Stomach (tissue), 9 donors: ENCODE results near the gene ZBTB17. TPM values are rescaled to one million over a fixed set of nuclear protein-coding genes. Genes with fewer than 3 reads are reported as not detected.

Experiments used
- DNase-seq, 2 donors: peaks; one replicate each; pipeline versions ENCODE4 v3.0.0 to v3.0.0-alpha.2; 2013 to 2019
- H3K27ac ChIP-seq, 5 donors: fragments of 200-600 bp in 4 of 5; sonication (generic) in 4 of 5; one replicate each; pipeline ENCODE4 v1.5.1; 2013 to 2019; ENCODE audit warnings: mild to moderate bottlenecking in 1 of 5, moderate library complexity in 1 of 5
- H3K27me3 ChIP-seq, 3 donors: fragments of 200-600 bp; sonication (generic); one replicate each; pipeline ENCODE4 v1.5.1; 2017 to 2019; ENCODE audit warnings: mixed run types in 1 of 3
- H3K36me3 ChIP-seq, 4 donors: fragments of 200-600 bp; sonication (generic); 1 replicate in 3 of 4; 2 replicates in 1 of 4; pipeline ENCODE4 v1.5.1; 2016 to 2019
- H3K4me1 ChIP-seq, 4 donors: fragments of 200-600 bp; sonication (generic); one replicate each; pipeline ENCODE4 v1.5.1; 2016 to 2019
- H3K4me3 ChIP-seq, 4 donors: fragments of 200-600 bp; sonication (generic) in 3 of 4; one replicate each; pipeline ENCODE4 v1.5.1; 2016 to 2019; ENCODE audit warnings: mild to moderate bottlenecking in 1 of 4
- H3K9me3 ChIP-seq, 4 donors: fragments of 200-600 bp; sonication (generic); one replicate each; pipeline ENCODE4 v1.5.1; 2016 to 2019
- CTCF ChIP-seq, 7 experiments: fragments of 450-650 bp in 4 of 7; fragments of 200-600 bp in 3 of 7; sonication (generic) in 3 of 7; IDR thresholded peaks; one replicate each; pipeline ENCODE4 v1.5.1; 2016 to 2019; ENCODE audit warnings: antibody characterized with exemption in 7 of 7, control low read depth in 2 of 7, mild to moderate bottlenecking in 1 of 7
- EP300 ChIP-seq: sonication (generic); formaldehyde crosslinking; IDR thresholded peaks from one replicate; pipeline ENCODE4 v1.6.1; 2017; ENCODE audit warnings: antibody characterized with exemption
- POLR2A ChIP-seq, 4 donors: fragments of 450-650 bp; IDR thresholded peaks; one replicate each; pipeline ENCODE4 v1.6.1; 2016; ENCODE audit warnings: antibody characterized with exemption in 4 of 4, control low read depth in 2 of 4, mild to moderate bottlenecking in 1 of 4, moderate library complexity in 1 of 4
- POLR2AphosphoS5 ChIP-seq, 3 donors: sonication (generic); formaldehyde crosslinking; IDR thresholded peaks; one replicate each; pipeline ENCODE4 v1.6.1; 2016; ENCODE audit warnings: antibody characterized with exemption in 3 of 3
- WGBS, 5 donors: extraction: QIAGEN DNeasy Blood & Tissue Kit in 3 of 5; methylation state at CpG; one replicate each; pipeline versions ENCODE4 v1.1.5 to v1.1.7; 2013 to 2018; 5-methylcytosine and 5-hydroxymethylcytosine counted together
- intact Hi-C: fragments of 100-400 bp; cut with DNase I; formaldehyde crosslinking; loops from one replicate; pipeline ENCODE4 v1.15.1; 2023; ENCODE audit warnings: low total_unique reads
- polyA plus RNA-seq, 3 donors: library from polyadenylated mRNA; stranded (reverse); fragments of 200-250 nt; gene quantifications; one replicate each; pipeline ENCODE4 v1.2.3, GENCODE V29; 2013
- total RNA-seq, 5 donors: library from RNA; depleted of rRNA; stranded (reverse); fragments of >200 nt; gene quantifications; one replicate each; pipeline versions ENCODE4 v1.1.0 to v1.2.3, GENCODE V29; 2014 to 2016
- donor health status: healthy with polysubstance abuse.
- donor health status: Bipolar disorder and iron deficiency.
- donor health status: healthy.

ZBTB17 gene
- total and polyA plus RNA-seq, 8 donors, result 13.0 to 136 (median 46.5) TPM

- Histone ChIP-seq H3K9me3 (no peaks in the 10 kb centered on the region), H3K27me3 (no peaks in the 10 kb centered on the region), H3K27ac (peak overlapping the region in 4 of 5 donors; percentile 26 to 86 (median 53)), H3K36me3 (peaks cover 0 to 14% (median 7%) of the 10 kb centered on the region in 4 donors), H3K4me3 (no peak overlapping the region), H3K4me1 (peaks cover 51 to 90% (median 70%) of the 10 kb centered on the region in 4 donors)
- TF ChIP-seq EP300 (no peak), POLR2AphosphoS5 (IDR thresholded peaks at IDR 0.05) (no peak), CTCF (IDR thresholded peaks at IDR 0.05) (no peak), POLR2A (IDR thresholded peaks at IDR 0.05) (no peak)
- WGBS, 5 donors, result 21 to 55% (median 41%) methylated on average over 1 of the region's 1 CpG
- DNase-seq, result peak in 1 of 2 donors; percentile 15
- intact Hi-C loops, result no loop called here
Observed at GRCh38 chr1:15953791-15954241, 22.1 kb downstream of the ZBTB17 start.

GRCh38 chr1:15953294-15953771, 22.6 kb downstream of the ZBTB17 start:
- Histone ChIP-seq H3K27ac (peak overlapping the region in 4 of 5 donors; percentile 26 to 86 (median 53)), H3K9me3 (no peaks in the 10 kb centered on the region), H3K4me3 (no peak overlapping the region), H3K27me3 (no peaks in the 10 kb centered on the region), H3K36me3 (peaks cover 0 to 15% (median 8%) of the 10 kb centered on the region in 4 donors), H3K4me1 (peaks cover 56 to 90% (median 72%) of the 10 kb centered on the region in 4 donors)
- intact Hi-C loops, result no loop called here
- WGBS, 5 donors, result 80 to 88% (median 83%) methylated on average over 10 to 11 of the region's 11 CpGs
- no peak for DNase-seq
- TF ChIP-seq CTCF (IDR thresholded peaks at IDR 0.05), result no peak
- TF ChIP-seq POLR2A (IDR thresholded peaks at IDR 0.05), result no peak
- no peak for TF ChIP-seq POLR2AphosphoS5 (IDR thresholded peaks at IDR 0.05)
- no peak for TF ChIP-seq EP300

GRCh38 chr1:15952317-15953258, 23.3 kb downstream of the ZBTB17 start:
- intact Hi-C loops, result no loop called here
- Histone ChIP-seq H3K27me3 (no peaks in the 10 kb centered on the region), H3K9me3 (no peaks in the 10 kb centered on the region), H3K4me3 (no peak overlapping the region), H3K36me3 (peaks cover 0 to 22% (median 14%) of the 10 kb centered on the region in 4 donors), H3K4me1 (peaks cover 60 to 89% (median 74%) of the 10 kb centered on the region in 4 donors), H3K27ac (peak overlapping the region in 3 of 5 donors; percentile 26 to 86 (median 61))
- TF ChIP-seq POLR2A (IDR thresholded peaks at IDR 0.05), result no peak
- no peak for TF ChIP-seq CTCF (IDR thresholded peaks at IDR 0.05)
- TF ChIP-seq EP300, result no peak
- TF ChIP-seq POLR2AphosphoS5 (IDR thresholded peaks at IDR 0.05), result peak in 1 of 3 donors; percentile 27
- WGBS, 5 donors, result 82 to 87% (median 86%) methylated on average over 27 of the region's 27 CpGs
- no peak for DNase-seq

- no peak overlapping the region for H3K4me3 ChIP-seq
- TF ChIP-seq CTCF (IDR thresholded peaks at IDR 0.05), result no peak
- no peak for TF ChIP-seq POLR2A (IDR thresholded peaks at IDR 0.05)
- no peak for TF ChIP-seq EP300
- 71 to 76% (median 74%) methylated on average over 22 to 23 of the region's 23 CpGs for WGBS, 5 donors
- peak overlapping the region in 4 of 5 donors; percentile 84 to 92 (median 88) for H3K27ac ChIP-seq
- peaks cover 60 to 79% (median 71%) of the 10 kb centered on the region in 4 donors for H3K4me1 ChIP-seq
- no peaks in the 10 kb centered on the region for H3K27me3 ChIP-seq
- intact Hi-C loops, result no loop called here
- H3K9me3 ChIP-seq, result no peaks in the 10 kb centered on the region
- DNase-seq, result peak in 1 of 2 donors; percentile 47
- H3K36me3 ChIP-seq, result peaks cover 7 to 27% (median 22%) of the 10 kb centered on the region in 4 donors
Observed at GRCh38 chr1:15951341-15952153, 24.4 kb downstream of the ZBTB17 start.
